ENCODE results near the gene OLIG2. TPM values are rescaled to one million over a fixed set of nuclear protein-coding genes. Genes with fewer than 3 reads are reported as not detected.

OLIG2 gene
- total RNA-seq, result not detected
- long read RNA-seq, result 0 reads

DNA sequence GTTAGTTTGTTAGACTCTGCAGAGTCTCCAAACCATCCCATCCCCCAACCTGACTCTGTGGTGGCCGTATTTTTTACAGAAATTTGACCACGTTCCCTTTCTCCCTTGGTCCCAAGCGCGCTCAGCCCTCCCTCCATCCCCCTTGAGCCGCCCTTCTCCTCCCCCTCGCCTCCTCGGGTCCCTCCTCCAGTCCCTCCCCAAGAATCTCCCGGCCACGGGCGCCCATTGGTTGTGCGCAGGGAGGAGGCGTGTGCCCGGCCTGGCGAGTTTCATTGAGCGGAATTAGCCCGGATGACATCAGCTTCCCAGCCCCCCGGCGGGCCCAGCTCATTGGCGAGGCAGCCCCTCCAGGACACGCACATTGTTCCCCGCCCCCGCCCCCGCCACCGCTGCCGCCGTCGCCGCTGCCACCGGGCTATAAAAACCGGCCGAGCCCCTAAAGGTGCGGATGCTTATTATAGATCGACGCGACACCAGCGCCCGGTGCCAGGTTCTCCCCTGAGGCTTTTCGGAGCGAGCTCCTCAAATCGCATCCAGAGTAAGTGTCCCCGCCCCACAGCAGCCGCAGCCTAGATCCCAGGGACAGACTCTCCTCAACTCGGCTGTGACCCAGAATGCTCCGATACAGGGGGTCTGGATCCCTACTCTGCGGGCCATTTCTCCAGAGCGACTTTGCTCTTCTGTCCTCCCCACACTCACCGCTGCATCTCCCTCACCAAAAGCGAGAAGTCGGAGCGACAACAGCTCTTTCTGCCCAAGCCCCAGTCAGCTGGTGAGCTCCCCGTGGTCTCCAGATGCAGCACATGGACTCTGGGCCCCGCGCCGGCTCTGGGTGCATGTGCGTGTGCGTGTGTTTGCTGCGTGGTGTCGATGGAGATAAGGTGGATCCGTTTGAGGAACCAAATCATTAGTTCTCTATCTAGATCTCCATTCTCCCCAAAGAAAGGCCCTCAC lies at the start of gene OLIG2:
Gene OLIG2, plus strand, starts transcription at position 447 of the 954 bp plus-strand sequence. CDS start 928 bp downstream, outside the sequence.
- intact Hi-C loops (cut with micrococcal nuclease), result no loop called here
- ATAC-seq, result no peak
- no peak for DNase-seq

DNA sequence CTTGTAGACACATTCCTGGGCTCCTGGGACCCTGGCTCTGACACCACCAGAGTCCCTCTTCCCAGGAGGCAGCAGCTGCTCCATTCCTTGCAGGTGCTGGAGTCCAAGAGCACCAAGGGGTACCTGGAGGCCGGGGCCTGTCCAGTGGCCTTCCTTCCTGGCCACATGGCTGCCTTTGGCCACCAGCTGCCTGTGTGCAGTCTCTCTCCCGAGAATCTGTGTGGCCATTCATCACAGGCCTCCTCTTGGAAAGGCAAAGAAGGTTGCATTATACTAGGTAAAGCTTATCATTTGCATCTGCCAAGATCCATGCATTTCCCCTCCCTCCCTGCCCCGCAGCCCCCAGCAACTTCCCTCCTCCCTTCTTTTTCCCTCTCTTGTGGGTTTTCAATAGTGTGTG lies 48.9 kb upstream of the OLIG2 start:
- DNase-seq, result no peak
- ATAC-seq, result no peak
- intact Hi-C loops (cut with micrococcal nuclease), result no loop called here

DNA sequence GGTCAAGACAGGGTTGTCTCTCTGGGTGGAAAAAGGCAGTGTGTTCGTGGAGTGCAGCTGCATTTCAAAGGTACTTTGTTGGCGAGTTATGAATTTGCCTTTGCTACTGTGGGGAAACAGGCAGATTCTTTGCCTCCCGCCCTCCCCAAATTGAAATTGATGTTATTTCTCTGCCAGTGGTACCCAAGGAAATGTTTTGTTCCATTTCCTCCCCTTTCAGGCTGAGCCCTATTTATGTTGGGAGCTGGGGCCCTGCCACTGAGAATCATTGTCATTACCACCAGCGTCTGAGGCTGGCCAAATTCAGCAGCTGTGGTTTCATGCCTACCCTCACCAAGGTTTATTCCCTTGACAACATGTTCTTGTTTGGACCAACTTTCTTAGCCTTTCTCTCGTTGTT lies 48.5 kb upstream of the OLIG2 start:
- ATAC-seq (no peak), DNase-seq (no peak)
- intact Hi-C loops (cut with micrococcal nuclease), result no loop called here

DNA sequence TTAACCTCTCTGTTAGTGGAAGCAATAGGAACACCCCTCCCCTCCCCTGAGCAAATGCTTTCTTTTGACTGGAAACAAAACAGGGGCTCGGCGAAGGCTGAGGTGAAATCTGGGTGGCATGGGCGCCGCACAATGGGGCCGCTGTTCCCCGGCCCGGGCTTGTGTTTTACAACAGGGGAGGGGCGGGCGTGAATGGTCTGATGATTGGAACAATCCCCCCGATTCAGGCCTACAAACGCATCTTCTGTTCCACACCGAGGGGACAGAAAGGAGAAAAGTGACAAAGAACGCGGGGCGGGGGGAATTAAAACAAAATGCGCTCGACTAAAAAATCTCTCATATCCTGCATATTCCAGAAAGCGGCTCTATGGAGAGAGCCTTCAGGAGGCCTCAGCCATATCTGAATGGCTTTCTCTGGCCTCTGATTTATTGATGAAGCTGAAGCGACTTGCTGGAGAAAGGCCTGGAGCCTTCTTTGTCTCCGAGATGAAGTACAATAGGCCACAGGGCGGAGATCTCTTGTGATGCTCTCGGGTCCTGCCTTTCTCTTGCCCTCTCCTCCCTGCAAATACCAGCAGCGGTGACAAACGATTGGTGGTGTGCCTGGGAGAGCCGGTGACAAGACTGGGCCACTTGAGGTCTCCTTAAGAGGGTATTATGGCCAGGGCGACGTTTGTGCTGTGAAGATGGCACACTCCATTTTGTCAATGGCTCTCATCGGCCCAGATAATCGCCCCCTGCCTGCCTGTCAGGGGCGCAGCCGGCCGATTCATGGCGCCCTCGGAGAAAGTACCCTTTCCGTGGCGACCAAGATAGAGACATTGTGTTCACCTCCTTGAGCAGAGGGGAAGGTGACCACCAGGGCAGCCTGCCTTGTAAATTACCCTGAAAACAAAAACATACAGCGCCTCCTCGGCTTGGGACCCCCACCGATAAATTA lies 47.1 kb upstream of the OLIG2 start:
- ATAC-seq (no peak), DNase-seq (no peak)
- intact Hi-C loops (cut with micrococcal nuclease), result no loop called here

DNA sequence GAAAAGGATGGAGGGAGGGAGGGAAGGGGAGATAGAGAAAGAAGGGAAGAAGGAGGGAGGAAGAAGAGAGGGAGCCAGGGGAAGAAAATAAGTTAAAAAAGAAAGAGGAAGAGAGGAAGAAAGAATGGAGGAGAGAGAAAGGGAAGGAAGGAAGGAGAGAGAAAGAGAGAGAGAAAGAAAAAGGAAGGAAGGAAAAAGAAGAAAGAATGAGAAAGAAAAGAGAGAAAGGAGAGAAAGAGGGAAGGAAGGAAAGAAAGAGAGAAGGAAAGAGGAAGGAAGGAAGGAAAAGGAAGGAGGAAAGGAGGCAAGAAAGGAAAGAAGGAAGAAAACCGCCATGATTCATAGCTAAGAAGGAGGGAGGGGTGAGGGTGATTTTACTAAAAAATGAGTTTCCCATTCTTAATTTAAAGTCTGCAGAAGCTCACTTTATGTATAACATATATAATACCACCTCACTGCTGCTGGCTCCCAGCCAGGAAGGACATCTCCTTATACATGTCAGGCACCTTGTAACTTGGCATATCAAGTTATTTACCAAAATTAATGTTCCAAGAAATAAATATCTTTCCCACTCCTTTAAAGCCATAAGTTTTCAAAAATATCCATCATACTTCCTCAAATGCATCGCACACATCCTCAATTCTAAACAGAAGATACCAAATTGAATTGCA lies 46.0 kb upstream of the OLIG2 start:
- ATAC-seq, result no peak
- intact Hi-C loops (cut with micrococcal nuclease), result no loop called here

DNA sequence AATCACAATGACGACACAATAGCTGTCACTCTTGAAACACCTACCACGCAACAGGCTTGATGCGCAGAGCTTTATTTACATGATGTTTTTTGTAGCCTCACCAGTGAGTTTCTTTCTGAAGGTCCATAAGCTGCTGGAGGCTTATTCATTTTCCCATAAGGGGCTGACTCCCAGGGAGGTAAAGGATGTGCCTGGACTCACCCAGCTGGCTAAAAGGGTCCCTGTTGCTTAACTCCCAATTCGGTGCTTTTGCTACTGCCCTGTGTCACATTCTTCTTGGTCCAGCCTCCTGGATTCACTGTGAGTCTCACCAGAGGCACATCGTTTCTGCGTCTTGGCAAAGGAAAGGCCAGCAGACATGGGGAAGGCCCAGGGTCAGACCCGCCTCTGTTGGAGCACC lies 44.6 kb upstream of the OLIG2 start:
- DNase-seq (no peak), ATAC-seq (no peak)
- intact Hi-C loops (cut with micrococcal nuclease), result no loop called here

More for the DNA sequence above, 46.0 kb upstream of the OLIG2 start:
- no peak for DNase-seq

DNA sequence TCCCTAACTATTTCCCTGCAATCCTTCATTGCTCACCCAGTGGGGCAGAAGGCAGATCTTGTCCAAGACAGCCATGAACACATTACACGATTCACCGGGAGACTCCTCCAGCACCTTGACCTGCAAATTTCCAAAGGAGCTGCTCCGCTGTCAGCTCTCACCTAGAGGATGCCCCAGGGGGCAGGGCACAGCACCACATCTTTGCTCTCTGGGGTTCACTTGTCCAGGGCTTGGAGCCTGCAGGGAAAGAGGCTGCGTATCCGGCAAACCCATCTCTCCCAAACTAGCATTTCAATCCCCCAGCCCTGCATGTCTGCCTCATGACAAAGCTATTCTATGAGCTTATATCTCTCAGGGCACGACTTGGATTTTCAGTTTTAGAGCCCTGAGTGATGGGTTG lies 35.1 kb upstream of the OLIG2 start:
- intact Hi-C loops (cut with micrococcal nuclease), result loop anchor here (10.0 kb wide), 1 partner anchor 204 kb away; no protein-coding TSS in a partner anchor
- ATAC-seq, result no peak

DNA sequence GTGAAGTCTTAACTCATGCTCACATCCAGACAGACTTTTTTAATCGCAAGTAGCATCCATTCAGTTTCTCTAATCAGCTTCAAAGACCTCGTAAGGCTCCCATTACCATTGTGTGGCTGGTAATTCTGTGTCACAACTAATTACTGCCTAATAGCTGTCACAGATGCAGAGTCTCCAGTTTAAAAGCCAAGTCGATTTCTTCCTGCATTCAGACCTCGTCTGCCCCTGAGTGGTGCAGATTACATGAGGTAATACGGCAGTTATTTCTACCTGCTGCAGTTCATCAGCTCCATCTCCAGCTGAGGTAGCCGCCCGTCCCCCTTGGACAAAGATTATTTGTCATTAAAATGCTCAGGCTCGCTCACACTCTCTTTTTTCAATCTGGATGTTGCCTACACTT lies 34.4 kb upstream of the OLIG2 start:
- ATAC-seq (no peak), DNase-seq (no peak)
- intact Hi-C loops (cut with micrococcal nuclease), result loop anchor here (10.0 kb wide), 1 partner anchor 203 kb away; no protein-coding TSS in a partner anchor

More for the DNA sequence above, 35.1 kb upstream of the OLIG2 start:
- no peak for DNase-seq

DNA sequence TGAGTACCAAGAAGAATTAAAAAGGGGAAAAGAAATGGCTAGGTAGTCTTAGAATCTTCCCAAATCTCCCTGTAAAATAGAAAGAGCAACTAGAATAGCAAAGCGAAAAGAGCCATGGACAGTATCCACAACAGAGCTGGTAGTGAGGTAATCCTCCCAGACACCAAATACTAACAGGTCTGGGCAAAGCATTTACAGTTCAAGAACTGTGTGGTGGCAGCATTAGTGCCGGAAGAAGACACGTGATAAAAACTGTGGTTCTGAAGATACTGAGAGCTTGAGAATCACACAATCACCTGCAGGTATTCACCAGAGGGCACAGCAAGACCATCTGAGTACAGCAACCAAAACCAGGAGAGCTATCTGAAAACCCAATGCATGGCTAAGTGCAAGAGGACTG lies 31.8 kb upstream of the OLIG2 start:
- DNase-seq (no peak), ATAC-seq (no peak)
- intact Hi-C loops (cut with micrococcal nuclease), result loop anchor here (10.0 kb wide), 1 partner anchor 201 kb away; no protein-coding TSS in a partner anchor

DNA sequence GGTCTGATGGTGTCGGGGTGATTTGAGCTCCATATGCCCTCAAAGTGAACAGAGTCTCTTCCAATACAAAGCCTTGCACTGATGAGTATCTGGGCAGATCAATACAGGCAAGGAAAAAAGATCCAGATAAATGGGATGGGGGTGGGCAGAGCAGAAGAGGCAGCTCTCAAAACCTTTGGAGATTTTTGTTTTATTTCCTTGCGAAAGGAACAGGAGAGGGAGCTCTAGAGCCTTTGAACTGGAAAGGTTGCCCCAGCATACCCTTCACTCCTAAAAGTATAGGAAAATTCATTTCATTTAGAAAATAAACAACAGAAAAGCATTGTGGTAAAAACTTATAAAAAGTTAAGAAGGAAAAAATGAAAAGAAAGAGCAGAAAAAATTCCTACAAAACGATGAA lies 31.4 kb upstream of the OLIG2 start:
- ATAC-seq (no peak), DNase-seq (no peak)
- intact Hi-C loops (cut with micrococcal nuclease), result loop anchor here (10.0 kb wide), 1 partner anchor 200 kb away; no protein-coding TSS in a partner anchor

DNA sequence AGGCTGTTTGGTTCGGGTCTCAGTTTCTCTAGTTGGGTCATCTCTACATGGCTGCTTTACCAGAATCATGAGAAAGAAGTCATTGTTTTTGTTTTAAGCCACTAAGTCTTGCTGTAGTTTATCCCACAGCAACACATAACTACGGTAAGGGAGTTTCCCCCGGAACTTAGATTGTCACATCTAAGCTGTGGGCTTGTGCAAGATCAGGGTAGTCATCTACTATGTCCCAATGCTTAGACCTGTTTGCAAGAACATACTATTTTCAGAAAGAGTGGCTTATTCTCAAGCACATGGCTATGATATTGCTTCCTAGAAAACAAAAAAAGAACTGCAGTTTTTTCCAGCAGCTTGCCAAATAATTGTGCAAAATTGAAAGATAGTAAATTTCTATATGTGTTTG lies 18.0 kb upstream of the OLIG2 start:
- intact Hi-C loops (cut with micrococcal nuclease), result no loop called here
- ATAC-seq (no peak), DNase-seq (no peak)

DNA sequence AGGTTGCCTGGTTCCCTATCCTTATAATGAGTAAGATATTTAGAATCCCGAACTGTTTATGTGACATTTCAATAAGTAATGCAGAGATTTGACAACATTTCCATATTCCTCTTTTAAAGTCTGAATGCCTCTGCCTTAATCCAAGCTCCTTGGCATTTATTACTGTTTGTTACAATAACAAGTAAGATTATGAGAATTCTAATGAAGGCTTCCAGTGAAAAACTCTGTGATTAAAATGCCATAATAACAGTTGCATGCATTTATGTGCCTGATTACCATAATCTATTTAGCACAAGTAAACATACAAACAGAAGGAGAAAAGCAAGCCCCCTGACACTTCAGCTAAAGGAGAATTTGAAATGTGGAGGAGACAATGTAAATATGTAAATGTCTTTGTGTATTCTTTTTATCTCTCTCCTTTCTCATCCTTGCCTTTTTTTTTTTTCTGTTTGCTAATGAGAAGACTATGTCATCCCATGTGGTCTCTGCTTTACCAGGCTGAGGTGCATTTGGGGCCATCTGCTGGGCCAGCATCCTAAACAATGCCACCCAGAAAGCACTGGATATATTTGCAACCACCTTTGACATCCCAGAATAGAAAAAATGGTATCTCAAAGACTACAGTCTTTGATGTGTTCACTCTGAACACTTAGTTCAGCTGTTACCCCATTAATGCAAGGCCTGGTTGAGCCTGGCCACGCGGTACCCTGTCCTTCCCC lies 17.2 kb upstream of the OLIG2 start:
- intact Hi-C loops (cut with micrococcal nuclease), result no loop called here
- DNase-seq, result no peak
- ATAC-seq, result no peak

DNA sequence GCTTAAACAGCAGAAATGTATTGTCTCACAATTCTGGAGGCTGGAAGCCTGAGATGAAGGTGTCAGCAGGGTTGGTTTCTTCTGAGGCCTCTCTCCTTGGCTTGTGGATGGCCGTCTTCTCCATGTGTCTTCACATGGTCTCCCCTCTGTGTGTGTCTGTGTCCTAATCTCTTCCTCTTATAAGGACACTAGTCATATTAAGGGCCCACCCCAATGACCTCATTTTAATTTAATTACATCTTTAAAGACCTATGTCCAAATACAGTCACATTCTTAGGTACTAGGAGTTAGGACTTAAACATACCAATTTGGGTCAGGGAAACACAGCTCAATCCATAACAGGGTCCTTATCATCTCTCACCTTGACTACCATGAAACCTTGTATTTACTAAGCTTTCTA lies 14.8 kb upstream of the OLIG2 start:
- intact Hi-C loops (cut with micrococcal nuclease), result no loop called here
- no peak for ATAC-seq
- DNase-seq, result no peak

DNA sequence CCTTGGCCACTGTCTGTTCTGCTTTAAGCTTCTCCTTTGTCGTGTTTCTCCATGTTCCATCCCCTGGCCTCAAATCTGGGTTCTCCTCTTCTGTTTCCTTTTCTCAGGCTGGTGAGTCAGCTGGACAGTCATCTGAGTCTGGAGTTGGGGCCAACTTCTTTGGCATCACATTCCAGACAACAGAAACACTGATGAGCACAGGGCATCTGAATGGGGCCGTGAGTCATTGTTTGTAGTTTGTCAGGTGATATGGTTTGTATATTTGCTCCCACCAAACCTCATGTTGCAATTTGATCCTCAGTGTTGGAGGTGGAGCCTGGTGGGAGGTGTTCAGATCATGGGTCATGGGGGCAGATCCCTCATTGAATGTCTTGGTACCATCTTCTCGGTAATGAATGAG lies 14.3 kb upstream of the OLIG2 start:
- intact Hi-C loops (cut with micrococcal nuclease), result no loop called here

DNA sequence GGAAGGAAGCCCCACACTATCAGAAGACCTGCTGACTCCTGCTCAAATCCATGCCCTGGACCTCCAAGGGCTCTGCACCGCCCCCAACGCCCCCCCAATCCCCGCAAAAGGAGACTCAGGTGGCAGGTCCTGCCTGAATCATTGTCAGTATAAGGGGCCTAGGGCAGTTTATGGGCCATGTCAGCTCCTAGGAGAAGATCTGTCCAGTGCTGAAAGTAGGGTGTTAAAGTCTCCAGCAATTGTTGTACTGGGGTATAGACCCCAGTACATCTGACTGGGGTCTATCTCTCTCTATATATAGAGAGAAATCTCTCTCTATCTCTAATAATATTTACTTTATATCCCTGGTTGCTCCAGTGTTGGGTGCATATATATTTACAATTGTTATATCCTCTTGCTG lies 12.1 kb upstream of the OLIG2 start:
- intact Hi-C loops (cut with micrococcal nuclease), result no loop called here
- DNase-seq, result no peak
- no peak for ATAC-seq

More for the DNA sequence above, 14.3 kb upstream of the OLIG2 start:
- ATAC-seq (no peak), DNase-seq (no peak)

DNA sequence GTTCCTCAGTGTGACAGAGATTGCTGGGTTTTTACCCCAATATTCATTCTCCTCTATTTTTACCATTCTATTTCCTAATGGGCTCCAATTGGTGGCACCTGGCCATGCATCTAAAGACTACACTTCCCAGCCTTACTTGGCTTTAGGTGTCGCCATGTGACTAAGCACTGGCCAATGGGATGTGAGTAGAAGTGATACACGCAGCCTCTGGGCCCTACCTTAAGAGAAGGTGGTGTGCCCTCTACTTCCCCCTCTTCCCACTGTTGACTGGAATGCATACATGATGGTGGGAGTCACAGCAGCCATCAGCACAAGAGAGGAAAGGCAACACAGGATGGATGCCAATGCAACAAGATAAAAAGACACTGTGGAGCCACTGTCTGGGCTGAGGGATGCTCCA lies 11.4 kb upstream of the OLIG2 start:
- no peak for ATAC-seq
- intact Hi-C loops (cut with micrococcal nuclease), result no loop called here
- DNase-seq, result no peak

DNA sequence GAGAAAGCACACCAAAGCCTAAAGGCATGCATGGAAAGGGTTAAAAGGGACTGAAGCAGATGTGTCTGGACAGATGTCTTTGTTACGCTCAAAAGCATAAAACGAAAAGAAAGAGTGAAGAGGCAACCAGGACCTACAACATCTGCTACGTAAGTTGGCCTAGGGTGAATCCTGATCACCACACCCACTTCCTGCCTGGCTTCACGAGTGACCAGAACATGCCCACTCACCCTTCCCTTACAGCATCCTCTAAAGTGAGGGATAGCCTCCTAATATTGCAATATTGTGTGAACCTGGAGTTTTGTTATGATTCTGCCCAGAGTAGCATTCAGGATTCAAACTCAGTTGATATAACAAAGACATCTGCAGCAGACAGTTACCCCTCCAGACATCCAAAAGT lies 10.6 kb upstream of the OLIG2 start:
- intact Hi-C loops (cut with micrococcal nuclease), result no loop called here
- no peak for DNase-seq
- ATAC-seq, result no peak

DNA sequence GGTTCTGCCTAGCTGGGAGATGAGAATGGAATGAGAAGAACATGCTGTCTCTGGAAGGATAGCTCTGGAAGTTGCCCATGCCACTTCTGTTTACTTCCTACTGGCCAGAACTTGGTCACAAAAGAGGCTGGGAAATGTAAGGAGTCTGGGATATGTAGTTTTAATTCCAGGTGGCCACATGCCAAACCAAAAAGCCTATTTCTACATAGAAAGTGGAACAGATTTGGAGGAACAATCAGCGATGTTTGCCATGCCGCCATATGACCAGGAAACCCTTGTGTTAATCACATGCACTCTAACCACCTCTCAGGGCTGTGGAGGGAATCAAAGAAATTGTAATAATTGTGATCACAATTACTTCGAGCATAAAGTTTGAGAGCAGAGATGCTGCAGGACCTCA lies 10.0 kb upstream of the OLIG2 start:
- intact Hi-C loops (cut with micrococcal nuclease), result no loop called here
- ATAC-seq (no peak), DNase-seq (no peak)
